IMR-90 (cell line): Measurements from ENCODE around the gene FITM1.

Experiments
- CEBPB ChIP-seq: IDR thresholded peaks from 2 replicates; pipeline ENCODE4 v1.6.1; 2012; ENCODE audit warnings: low read depth, low read length, improper control_type of control experiment
- CHD1 ChIP-seq: IDR thresholded peaks from 2 replicates; pipeline ENCODE4 v1.6.1; 2012; ENCODE audit warnings: low read depth, low read length, improper control_type of control experiment
- CTCF ChIP-seq: conservative IDR thresholded peaks from 2 replicates; pipeline ENCODE4 v1.5.1; 2012; ENCODE audit warnings: mild to moderate bottlenecking, low read depth, low read length, improper control_type of control experiment
- MAFK ChIP-seq: IDR thresholded peaks from 2 replicates; pipeline ENCODE4 v1.6.1; 2012; ENCODE audit warnings: low read depth, low read length, improper control_type of control experiment
- POLR2A ChIP-seq: IDR thresholded peaks from 2 replicates; pipeline ENCODE4 v1.6.1; 2012; ENCODE audit warnings: mild to moderate bottlenecking, low read depth, low read length
- RAD21 ChIP-seq: IDR thresholded peaks from 2 replicates; pipeline ENCODE4 v1.6.1; 2012; ENCODE audit warnings: low read length, improper control_type of control experiment
- RCOR1 ChIP-seq: IDR thresholded peaks from 2 replicates; pipeline ENCODE4 v1.6.1; 2012; ENCODE audit warnings: mild to moderate bottlenecking, low read length, improper control_type of control experiment; ENCODE audit not compliant: insufficient replicate concordance

- TF ChIP-seq CTCF = no peak
- no peak for TF ChIP-seq CHD1
- no peak for TF ChIP-seq RAD21
- no peak for TF ChIP-seq POLR2A
- no peak for TF ChIP-seq MAFK
- no peak for TF ChIP-seq RCOR1
- TF ChIP-seq CEBPB = no peak
Observed at GRCh38 chr14:24116128-24116814, 14.2 kb upstream of the FITM1 start.
